Stomach (tissue), 4 donors: Measurements from ENCODE around the gene HSDL2.

Source experiments
- EP300 ChIP-seq: sonication (generic); formaldehyde crosslinking; IDR thresholded peaks from one replicate; pipeline ENCODE4 v1.6.1; 2017; ENCODE audit warnings: antibody characterized with exemption
- POLR2AphosphoS5 ChIP-seq, 3 donors: sonication (generic); formaldehyde crosslinking; IDR thresholded peaks; one replicate each; pipeline ENCODE4 v1.6.1; 2016; ENCODE audit warnings: antibody characterized with exemption in 3 of 3
- TF ChIP-seq, protein P1 (sequence below), 7 experiments: fragments of 450-650 bp in 4 of 7; fragments of 200-600 bp in 3 of 7; sonication (generic) in 3 of 7; IDR thresholded peaks; one replicate each; pipeline ENCODE4 v1.5.1; 2016 to 2019; ENCODE audit warnings: antibody characterized with exemption in 7 of 7, control low read depth in 2 of 7, mild to moderate bottlenecking in 1 of 7

GRCh38 chr9:112516769-112517168, 136.9 kb downstream of the HSDL2 start:
- no peak for TF ChIP-seq POLR2AphosphoS5 (IDR thresholded peaks at IDR 0.05)
- TF ChIP-seq, protein P1, sequence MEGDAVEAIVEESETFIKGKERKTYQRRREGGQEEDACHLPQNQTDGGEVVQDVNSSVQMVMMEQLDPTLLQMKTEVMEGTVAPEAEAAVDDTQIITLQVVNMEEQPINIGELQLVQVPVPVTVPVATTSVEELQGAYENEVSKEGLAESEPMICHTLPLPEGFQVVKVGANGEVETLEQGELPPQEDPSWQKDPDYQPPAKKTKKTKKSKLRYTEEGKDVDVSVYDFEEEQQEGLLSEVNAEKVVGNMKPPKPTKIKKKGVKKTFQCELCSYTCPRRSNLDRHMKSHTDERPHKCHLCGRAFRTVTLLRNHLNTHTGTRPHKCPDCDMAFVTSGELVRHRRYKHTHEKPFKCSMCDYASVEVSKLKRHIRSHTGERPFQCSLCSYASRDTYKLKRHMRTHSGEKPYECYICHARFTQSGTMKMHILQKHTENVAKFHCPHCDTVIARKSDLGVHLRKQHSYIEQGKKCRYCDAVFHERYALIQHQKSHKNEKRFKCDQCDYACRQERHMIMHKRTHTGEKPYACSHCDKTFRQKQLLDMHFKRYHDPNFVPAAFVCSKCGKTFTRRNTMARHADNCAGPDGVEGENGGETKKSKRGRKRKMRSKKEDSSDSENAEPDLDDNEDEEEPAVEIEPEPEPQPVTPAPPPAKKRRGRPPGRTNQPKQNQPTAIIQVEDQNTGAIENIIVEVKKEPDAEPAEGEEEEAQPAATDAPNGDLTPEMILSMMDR (IDR thresholded peaks at IDR 0.05): no peak
- no peak for TF ChIP-seq EP300
